ENCODE measurements around the gene TXNRD1.

GRCh38 chr12:104232609-104233280 is 17.2 kb downstream of the TXNRD1 start:
- TF ChIP-seq CTCF (IDR thresholded peaks at IDR 0.05) (no peak), ZFX (IDR thresholded peaks at IDR 0.05; ENCODE audit: borderline replicate concordance) (no peak)
